ENCODE data around the gene GRIFIN. TPM values are rescaled to one million over a fixed set of nuclear protein-coding genes. Genes with fewer than 3 reads are reported as not detected.
A peak's percentile ranks its signal among the peaks of the same experiment; 100 is the strongest.

Gene GRIFIN, protein sequence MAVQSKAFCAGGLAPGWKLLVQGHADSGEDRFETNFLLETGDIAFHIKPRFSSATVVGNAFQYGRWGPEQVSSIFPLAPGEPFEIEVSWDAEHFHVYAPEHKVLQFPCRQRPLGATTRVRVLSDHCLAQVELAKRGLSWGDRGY
- total RNA-seq = not detected

DNA sequence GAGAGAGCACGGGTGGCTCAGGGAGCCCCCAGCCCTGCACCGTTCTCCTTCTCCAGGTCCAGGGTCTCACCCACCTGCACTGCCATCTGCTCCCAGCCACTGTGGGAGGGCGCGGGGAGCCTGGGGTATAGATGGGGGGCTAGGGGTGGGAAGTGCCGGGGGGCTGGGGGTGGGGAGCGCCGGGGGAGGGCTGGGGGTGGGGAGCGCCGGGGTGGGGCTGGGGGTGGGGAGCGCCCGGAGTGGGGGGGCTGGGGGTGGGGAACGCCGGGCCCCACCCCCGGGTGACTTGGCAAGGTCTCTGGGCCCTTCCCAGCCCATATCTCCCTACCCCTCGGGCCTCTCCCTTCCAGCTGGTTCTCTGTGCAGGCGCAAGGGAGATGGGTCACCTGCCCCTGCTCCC lies at the start of gene GRIFIN:
Gene GRIFIN, minus strand, starts transcription at position 101 of the 400 bp plus-strand sequence. Its CDS starts 15 bp downstream, at position 86.
- Histone ChIP-seq H3K4me1 (replicated peaks in 1 of 2) (peaks cover 7 to 37% of the 10 kb centered on the region in 2 donors), H3K4me3 (no peak within 1 kb of the TSS), H3K27ac (no peak within 1 kb of the TSS)
- WGBS, 10 experiments = 0 to 60% methylated on average over 1 to 2 of the region's 16 CpGs; no CpG with 5 or more reads in 8 of the 10 experiments
- no peak for ATAC-seq (replicated peaks in 6 of 8)
- in situ Hi-C loops (cut with MboI; ENCODE audit: low pct_unique_long_range_greater_than_20kb in 2 of 9, low sequenced_read_pairs in 9 of 9, unreplicated experiment in 9 of 9) = no loop called here

DNA sequence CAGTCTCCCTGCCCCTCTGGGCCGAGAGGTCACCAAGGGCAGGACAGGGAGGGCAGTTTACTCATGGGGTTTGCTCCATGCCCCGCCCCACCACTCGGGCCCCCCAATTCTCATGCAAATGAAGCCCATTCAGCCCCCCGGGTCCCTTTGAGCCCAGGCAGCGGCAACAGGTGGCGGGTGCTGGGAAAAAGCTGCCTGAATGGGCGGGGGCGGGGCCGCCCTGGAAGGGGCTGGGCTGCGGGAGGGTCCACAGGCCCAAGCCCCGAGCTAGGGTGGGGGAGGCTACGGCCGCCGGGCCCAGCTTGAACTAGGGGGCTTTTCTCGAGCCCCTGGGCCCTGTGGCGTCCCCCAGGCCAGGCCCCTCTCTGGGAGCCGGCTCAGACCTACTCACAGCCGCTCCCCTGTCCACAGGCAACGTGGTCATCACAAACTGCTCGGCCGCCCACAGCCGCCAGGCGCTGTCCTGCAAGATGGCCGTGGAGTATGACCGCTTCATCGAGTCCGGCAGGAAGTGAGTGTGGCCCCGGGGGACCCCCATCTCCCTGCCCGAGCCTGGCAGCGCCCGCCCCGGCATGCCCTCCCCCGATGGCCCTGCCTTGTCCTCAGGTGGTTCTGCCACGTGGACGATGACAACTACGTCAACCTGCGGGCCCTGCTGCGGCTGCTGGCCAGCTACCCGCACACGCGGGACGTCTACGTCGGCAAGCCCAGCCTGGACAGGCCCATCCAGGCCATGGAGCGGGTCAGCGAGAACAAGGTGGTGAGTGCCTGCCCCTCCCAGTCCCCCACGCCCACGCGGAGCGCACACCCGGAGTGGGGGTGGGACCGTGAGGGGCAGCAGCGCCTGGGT lies 48.8 kb upstream of the GRIFIN start:
- Histone ChIP-seq H3K4me3 (no peak overlapping the region), H3K27ac (peak overlapping the region; percentile 11 to 81), H3K4me1 (replicated peaks in 1 of 2) (peaks cover 53 to 76% of the 10 kb centered on the region in 2 donors)
- in situ Hi-C loops (cut with MboI; ENCODE audit: low pct_unique_long_range_greater_than_20kb in 2 of 9, low sequenced_read_pairs in 9 of 9, unreplicated experiment in 9 of 9) = no loop called here
- no CpG with 5 or more reads among the region's 53 CpGs for WGBS, 10 experiments
- ATAC-seq (replicated peaks in 6 of 8) = peak in 4 of 8 experiments; percentile 12 to 32 (median 26)

DNA sequence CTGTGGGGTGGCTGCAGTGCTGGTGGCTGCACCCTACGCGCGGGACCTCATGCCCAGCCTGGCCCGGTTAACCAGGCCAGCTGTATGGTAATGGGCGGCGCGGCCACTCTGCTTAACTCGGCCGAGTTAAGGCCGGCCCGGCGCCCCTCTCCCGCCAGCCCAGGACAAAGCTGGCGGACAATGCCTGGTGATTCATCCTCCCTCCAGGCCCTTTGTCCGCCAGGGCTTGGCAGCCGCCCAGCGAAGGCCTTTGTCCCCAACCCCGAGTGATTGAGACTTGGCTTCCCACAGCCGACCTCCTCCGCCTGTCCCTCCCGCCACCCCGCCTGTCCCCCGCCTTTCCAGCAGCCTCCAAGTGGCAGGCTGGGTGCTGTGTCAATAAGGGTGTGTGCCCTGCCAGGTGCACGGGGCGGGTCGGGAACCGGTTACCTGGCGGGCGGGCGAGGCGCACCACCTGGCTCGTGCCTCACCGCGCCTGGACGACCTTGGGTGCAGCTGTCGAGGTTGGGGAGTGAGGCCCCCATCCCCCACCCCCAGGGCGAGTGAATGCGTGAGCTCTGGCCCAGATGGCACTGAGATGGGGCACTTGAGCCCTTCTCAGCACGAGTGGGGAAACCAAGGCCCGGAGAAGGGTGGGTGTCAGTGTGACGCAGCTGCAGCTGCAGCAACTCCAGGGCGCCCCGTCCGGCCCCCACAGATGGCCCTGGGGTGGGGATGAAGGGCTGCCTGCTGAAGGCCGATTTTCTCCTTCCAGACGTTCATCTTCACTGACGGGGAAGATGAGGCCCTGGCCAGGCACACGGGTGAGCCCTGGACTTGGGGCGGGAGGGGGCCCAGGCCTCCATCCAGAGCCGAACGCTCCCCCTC lies 48.0 kb upstream of the GRIFIN start:
- in situ Hi-C loops (cut with MboI; ENCODE audit: low pct_unique_long_range_greater_than_20kb in 2 of 9, low sequenced_read_pairs in 9 of 9, unreplicated experiment in 9 of 9) = no loop called here
- H3K4me1 ChIP-seq (replicated peaks in 1 of 2) = peaks cover 53 to 69% of the 10 kb centered on the region in 2 donors
- 7 to 100% (median 20%) methylated on average over 2 to 9 of the region's 51 CpGs; no CpG with 5 or more reads in 6 of the 10 experiments for WGBS, 10 experiments
- H3K27ac ChIP-seq = peak overlapping the region; percentile 53 to 82
- peak in 6 of 8 experiments; percentile 1 to 51 (median 38) for ATAC-seq (replicated peaks in 6 of 8)
- H3K4me3 ChIP-seq = peak overlapping the region in 3 of 5 donors; percentile 38 to 48 (median 46)

DNA sequence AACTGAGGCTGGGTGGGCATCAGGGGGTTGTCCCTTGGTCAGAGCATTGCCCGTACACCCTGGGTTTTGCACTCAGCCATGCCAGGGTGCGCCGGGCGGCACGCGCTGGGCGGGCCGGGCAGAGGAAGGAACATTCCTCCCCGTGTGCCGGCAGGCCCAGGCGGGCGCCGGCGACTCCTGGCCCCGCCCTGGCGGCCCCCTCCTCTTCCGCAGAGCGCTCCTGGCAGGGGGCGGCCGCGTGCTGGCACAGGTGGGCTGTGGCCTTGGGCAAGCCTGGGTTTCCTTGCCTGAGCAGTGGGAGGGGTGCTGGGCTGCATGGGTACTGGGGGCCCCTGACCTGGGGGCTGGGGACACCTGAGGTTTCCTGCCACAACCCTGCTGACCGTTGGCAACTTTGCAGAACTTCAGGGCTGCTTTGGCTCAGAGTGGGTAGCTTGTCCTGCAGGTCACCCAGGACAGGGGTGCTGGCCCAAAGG lies 47.3 kb upstream of the GRIFIN start:
- ATAC-seq (replicated peaks in 6 of 8) = peak in 3 of 8 experiments; percentile 1 to 2 (median 1)
- WGBS, 10 experiments = no CpG with 5 or more reads among the region's 22 CpGs
- Histone ChIP-seq H3K27ac (peak overlapping the region; percentile 53 to 82), H3K4me1 (replicated peaks in 1 of 2) (peaks cover 56 to 69% of the 10 kb centered on the region in 2 donors), H3K4me3 (peak overlapping the region in 3 of 5 donors; percentile 38 to 48 (median 46))
- in situ Hi-C loops (cut with MboI; ENCODE audit: low pct_unique_long_range_greater_than_20kb in 2 of 9, low sequenced_read_pairs in 9 of 9, unreplicated experiment in 9 of 9) = no loop called here

DNA sequence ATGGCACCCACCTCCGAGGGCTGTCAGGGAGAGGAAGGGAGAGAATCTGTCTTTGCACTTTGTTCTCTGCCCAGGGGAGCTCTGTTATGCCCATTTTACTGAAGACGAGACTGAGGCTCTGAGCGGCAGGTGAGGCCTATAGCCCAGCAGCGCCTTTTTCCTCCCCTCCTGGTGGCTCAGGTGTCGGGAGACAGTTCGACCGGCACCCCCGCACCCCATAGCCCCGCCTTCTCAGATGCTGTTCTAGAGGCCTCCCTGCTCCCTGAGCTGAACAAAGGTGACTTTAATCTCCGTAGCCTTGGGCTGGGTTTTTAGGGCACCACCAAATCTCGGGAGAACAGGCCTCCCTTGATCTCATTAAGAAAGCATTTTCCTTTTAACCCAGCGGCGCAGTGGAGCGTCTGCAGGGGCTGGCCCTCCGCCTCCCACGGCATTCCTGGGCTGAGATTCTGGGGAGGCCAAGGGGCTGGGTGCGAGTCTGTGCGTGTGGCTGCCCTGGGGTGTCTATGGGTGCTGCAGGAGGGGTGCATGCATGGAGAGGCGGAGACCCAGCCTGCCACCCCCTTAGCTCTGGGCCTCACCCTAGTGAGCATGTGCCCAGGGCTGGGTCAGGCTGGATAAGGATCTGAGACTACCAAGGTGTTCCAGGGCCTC lies 46.7 kb upstream of the GRIFIN start:
- in situ Hi-C loops (cut with MboI; ENCODE audit: low pct_unique_long_range_greater_than_20kb in 2 of 9, low sequenced_read_pairs in 9 of 9, unreplicated experiment in 9 of 9) = no loop called here
- 23 to 80% (median 39%) methylated on average over 1 to 8 of the region's 19 CpGs; no CpG with 5 or more reads in 7 of the 10 experiments for WGBS, 10 experiments
- H3K27ac ChIP-seq = peak overlapping the region in 1 of 2 donors; percentile 82
- H3K4me3 ChIP-seq = peak overlapping the region in 3 of 5 donors; percentile 38 to 48 (median 46)
- no peak for ATAC-seq (replicated peaks in 6 of 8)
- peaks cover 56 to 69% of the 10 kb centered on the region in 2 donors for H3K4me1 ChIP-seq (replicated peaks in 1 of 2)

DNA sequence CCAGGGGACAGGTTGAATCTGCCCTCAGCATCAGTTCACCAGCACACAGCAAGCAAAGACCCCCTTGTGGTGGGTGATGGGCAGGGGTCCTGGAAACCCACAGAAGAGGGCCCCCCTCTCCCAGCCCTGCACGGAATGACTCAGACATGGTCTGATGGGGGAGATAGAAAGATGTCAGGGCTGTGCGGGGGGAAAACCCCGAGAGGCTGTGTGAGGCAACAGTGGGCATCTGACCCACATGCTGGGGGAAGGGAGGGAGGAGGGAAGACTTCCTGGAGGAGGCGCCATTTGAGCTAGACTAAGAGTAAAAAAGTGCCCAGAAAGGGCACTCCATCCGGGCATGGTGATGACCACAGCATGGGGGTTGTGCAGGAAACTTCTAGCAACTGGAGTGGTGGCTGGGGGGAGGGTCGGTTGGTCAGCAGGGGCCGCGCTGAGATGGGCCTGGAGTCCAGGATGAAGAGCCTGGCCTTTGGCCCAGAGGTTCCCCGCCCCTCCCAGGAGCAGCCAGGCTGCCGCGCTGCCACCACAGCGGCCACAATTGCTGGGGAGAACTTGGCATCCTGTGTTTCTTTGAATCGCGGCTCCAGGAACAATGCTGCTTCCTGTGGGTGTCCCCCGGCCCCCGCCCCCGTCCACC lies 45.9 kb upstream of the GRIFIN start:
- Histone ChIP-seq H3K4me3 (peak overlapping the region in 4 of 5 donors; percentile 38 to 48 (median 44)), H3K4me1 (replicated peaks in 1 of 2) (peaks cover 56 to 69% of the 10 kb centered on the region in 2 donors), H3K27ac (peak overlapping the region in 1 of 2 donors; percentile 27)
- ATAC-seq (replicated peaks in 6 of 8) = no peak
- WGBS, 10 experiments = 0 to 60% (median 18%) methylated on average over 1 to 8 of the region's 17 CpGs; no CpG with 5 or more reads in 4 of the 10 experiments
- in situ Hi-C loops (cut with MboI; ENCODE audit: low pct_unique_long_range_greater_than_20kb in 2 of 9, low sequenced_read_pairs in 9 of 9, unreplicated experiment in 9 of 9) = no loop called here

DNA sequence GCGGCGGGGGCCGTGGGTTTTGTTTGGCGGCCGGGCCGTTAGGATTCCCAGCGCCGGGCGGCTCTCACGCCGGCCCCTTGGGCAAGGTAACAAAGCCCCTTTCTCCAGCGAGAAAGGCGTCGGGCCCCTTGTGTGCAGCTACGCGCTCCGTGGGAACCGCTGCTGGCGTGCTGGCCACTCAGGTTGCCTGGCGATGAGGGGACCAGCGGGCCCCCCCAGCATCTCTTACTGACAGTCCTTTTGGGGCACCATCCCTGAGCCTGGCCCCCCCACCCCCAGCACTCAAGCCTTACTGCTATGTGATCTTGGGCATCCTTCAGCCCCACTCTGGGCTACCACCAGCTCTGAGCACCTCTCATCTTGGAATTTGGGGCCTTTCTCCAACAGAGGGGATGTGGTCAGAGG lies 45.1 kb upstream of the GRIFIN start:
- WGBS, 10 experiments = no CpG with 5 or more reads among the region's 21 CpGs
- ATAC-seq (replicated peaks in 6 of 8) = no peak
- Histone ChIP-seq H3K27ac (peak overlapping the region in 1 of 2 donors; percentile 21), H3K4me3 (peak overlapping the region; percentile 38 to 48 (median 44)), H3K4me1 (replicated peaks in 1 of 2) (peaks cover 51 to 72% of the 10 kb centered on the region in 2 donors)
- in situ Hi-C loops (cut with MboI; ENCODE audit: low pct_unique_long_range_greater_than_20kb in 2 of 9, low sequenced_read_pairs in 9 of 9, unreplicated experiment in 9 of 9) = no loop called here

DNA sequence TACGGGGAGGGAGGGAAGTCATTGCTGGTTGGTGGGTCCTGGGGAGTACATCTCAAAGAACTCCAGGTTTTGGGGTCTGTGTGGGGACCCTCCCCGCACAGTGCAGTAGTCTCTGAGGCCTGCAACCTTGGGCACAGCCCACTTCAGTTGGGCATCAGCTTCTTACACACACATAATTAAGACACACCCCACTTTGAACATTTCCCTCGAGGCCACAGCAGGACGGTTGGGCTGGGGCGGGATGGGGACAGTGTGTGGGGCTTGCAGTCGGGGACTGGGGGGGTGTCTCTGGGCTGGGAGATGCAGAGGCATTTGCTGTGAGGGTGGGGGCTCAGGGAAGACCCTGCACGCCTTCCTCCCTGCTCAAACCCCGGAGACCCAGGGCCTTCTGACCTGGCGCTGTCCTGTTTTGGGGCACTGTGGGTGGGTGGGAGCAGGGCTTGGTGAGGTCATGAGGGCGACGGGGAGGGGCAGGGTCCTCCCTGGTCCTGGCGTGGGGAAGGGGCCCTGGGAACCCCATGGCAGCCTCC lies 44.6 kb upstream of the GRIFIN start:
- WGBS, 10 experiments = no CpG with 5 or more reads among the region's 12 CpGs
- peaks cover 46 to 70% of the 10 kb centered on the region in 2 donors for H3K4me1 ChIP-seq (replicated peaks in 1 of 2)
- H3K4me3 ChIP-seq = peak overlapping the region; percentile 38 to 48 (median 44)
- in situ Hi-C loops (cut with MboI; ENCODE audit: low pct_unique_long_range_greater_than_20kb in 2 of 9, low sequenced_read_pairs in 9 of 9, unreplicated experiment in 9 of 9) = no loop called here
- ATAC-seq (replicated peaks in 6 of 8) = peak in 1 of 8 experiments; percentile 4
- H3K27ac ChIP-seq = peak overlapping the region in 1 of 2 donors; percentile 21

DNA sequence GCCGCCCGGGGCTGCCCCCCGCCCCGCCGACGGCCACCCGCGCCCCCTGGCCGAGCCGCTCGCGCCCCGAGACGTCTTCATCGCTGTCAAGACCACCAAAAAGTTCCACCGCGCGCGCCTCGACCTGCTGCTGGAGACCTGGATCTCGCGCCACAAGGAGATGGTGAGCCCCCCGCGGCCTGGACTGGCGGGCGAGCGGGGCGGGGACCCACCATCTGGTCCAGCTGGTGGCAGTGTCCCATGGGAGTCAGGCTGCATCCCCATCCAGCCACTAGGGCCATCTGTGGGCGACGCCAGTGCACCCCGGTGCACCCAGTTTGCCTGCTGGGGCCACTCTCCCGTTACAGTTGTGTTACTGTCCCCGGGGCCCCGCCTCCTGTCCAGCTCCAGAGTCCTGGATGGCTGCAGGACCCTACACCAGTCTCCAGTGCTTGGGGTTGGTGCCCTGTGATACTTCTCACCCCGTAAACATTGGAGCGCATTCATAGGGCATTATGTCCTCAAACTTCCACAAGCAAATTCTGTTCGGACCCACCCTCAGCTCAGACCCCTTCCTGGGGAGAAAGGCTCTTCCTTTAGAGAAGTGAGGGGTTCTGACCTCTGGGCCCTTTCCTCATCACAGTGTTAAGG lies 44.0 kb upstream of the GRIFIN start:
- Histone ChIP-seq H3K4me1 (replicated peaks in 1 of 2) (peaks cover 40 to 64% of the 10 kb centered on the region in 2 donors), H3K27ac (no peak overlapping the region), H3K4me3 (peak overlapping the region; percentile 38 to 48 (median 44))
- 0 to 6% methylated on average over 3 of the region's 37 CpGs; no CpG with 5 or more reads in 8 of the 10 experiments for WGBS, 10 experiments
- in situ Hi-C loops (cut with MboI; ENCODE audit: low pct_unique_long_range_greater_than_20kb in 2 of 9, low sequenced_read_pairs in 9 of 9, unreplicated experiment in 9 of 9) = no loop called here
- no peak for ATAC-seq (replicated peaks in 6 of 8)

DNA sequence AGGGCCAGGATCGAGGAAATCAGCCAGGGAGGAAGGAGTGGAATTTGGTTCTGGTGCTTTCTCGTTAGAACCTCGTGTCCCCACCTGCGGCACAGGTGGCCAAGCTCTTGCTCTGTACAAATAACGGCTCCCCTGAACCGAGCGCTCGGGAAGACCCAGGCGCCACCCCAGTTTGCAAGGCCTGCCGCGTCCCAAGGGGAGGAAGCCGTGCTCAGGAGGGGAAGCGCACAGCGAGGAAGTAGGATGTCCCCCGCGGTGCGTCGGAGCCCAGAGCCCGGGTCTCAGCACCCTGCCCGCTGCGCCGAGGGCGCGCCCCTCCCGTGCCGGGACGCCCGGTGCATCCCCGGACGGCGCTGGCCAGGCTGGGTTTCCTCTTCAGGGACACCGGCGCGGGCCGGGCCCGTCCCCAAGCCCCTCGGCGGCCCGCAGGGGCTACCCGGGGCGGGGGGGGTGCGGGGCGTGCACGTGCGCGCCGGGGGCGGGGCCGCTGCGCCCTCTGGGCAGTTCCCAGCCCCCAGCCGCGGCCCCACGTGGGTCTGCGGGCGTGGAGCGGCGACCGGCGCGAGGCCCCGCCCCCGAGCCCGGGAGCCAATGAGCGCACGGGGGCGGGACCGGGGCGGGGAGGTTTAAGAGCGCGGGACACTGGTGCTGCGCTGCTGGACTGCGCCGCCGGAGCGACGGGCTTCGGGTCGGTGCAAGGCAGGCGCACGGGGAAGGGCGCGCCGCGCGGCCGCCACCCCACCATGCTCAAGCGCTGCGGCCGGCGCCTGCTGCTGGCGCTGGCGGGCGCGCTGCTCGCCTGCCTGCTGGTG lies 43.1 kb upstream of the GRIFIN start, which contains the start of gene LFNG:
Gene LFNG, plus strand, starts transcription at position 656 of the 812 bp plus-strand sequence. Its CDS starts 88 bp downstream, at position 744.
- Histone ChIP-seq H3K4me1 (replicated peaks in 1 of 2) (peaks cover 32 to 56% of the 10 kb centered on the region in 2 donors), H3K4me3 (peak within 1 kb of the TSS; percentile 38 to 48 (median 44)), H3K27ac (no peak within 1 kb of the TSS)
- WGBS, 10 experiments = 3% methylated on average over 15 of the region's 95 CpGs; no CpG with 5 or more reads in 9 of the 10 experiments
- in situ Hi-C loops (cut with MboI; ENCODE audit: low pct_unique_long_range_greater_than_20kb in 2 of 9, low sequenced_read_pairs in 9 of 9, unreplicated experiment in 9 of 9) = no loop called here
- peak; percentile 75 to 96 (median 82) for ATAC-seq (replicated peaks in 6 of 8)

All from motor neuron (in vitro differentiated cells).